LNCAP (cell line): Measurements from ENCODE around the gene SYCP2L.

ENCODE experiments used
- CTCF ChIP-seq: fragments of 450-650 bp; IDR thresholded peaks from 2 replicates; pipeline ENCODE4 v1.5.1; 2017; ENCODE audit warnings: mild to moderate bottlenecking

Gene SYCP2L

GRCh38 chr6:10904015-10904414 lies 17.2 kb downstream of the SYCP2L start:
- no peak for TF ChIP-seq CTCF

- TF ChIP-seq CTCF: no peak
These were observed 21.4 kb downstream of the SYCP2L start for GRCh38 chr6:10908228-10908627.

GRCh38 chr6:10933126-10933525 lies 46.3 kb downstream of the SYCP2L start:
- TF ChIP-seq CTCF: no peak

GRCh38 chr6:10939840-10940239 lies 53.0 kb downstream of the SYCP2L start:
- TF ChIP-seq CTCF: no peak

- no peak for TF ChIP-seq CTCF
These were observed 59.0 kb downstream of the SYCP2L start for GRCh38 chr6:10945845-10946244.

- TF ChIP-seq CTCF: no peak
These were observed 61.1 kb downstream of the SYCP2L start for GRCh38 chr6:10947966-10948365.

GRCh38 chr6:10949579-10950490 lies 63.0 kb downstream of the SYCP2L start:
- TF ChIP-seq CTCF: no peak
